Choroid plexus epithelial cell (primary cell): ENCODE data around the gene TRIM27.

Source experiments
- DNase-seq: peaks from one replicate; pipeline ENCODE4 v3.0.0-alpha.2; 2010; ENCODE audit warnings: low read depth
- H3K4me3 ChIP-seq: 2 replicates; pipeline ENCODE4 v1.5.1; 2011; ENCODE audit warnings: low read depth, mild to moderate bottlenecking, control low read depth, low read length, moderate library complexity
- TF ChIP-seq, protein P1 (sequence below): conservative IDR thresholded peaks from 2 replicates; pipeline ENCODE4 v1.5.1; 2011; ENCODE audit warnings: low read depth, mild to moderate bottlenecking, control low read depth, inconsistent platforms, low read length, moderate library complexity

The TRIM27 gene

DNA sequence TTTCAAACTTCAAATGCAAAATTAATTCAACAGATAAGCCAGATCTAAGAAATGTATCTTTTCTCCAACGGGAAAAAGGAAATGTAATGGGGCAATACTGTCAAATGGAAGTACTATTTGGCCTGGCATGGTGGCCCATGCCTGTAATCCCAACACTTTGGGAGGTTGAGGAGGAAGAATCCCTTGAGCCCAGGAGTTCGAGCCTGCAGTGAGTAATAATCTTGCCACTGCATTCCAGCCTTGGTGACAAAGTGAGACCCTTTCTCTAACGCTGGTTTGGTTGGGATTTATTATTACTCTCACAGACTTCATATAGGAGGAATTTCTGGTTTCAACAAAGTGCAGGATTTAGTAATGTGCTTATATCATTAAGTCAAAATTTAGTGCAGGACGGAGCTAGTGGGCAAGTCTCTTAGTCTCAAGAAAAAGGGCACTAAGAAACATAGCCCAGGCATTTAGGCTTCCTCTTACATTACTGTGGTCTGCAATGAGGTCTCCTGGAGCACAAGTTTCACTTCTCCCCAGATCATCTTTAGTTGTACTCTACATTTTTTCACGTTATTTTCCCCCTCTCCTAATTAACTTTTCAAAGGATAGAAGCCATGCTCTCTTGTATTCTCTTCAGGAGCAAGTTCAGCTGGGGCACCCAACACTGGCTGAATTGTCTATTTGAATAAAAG is 23.1 kb downstream of the TRIM27 start:
- TF ChIP-seq, protein P1, sequence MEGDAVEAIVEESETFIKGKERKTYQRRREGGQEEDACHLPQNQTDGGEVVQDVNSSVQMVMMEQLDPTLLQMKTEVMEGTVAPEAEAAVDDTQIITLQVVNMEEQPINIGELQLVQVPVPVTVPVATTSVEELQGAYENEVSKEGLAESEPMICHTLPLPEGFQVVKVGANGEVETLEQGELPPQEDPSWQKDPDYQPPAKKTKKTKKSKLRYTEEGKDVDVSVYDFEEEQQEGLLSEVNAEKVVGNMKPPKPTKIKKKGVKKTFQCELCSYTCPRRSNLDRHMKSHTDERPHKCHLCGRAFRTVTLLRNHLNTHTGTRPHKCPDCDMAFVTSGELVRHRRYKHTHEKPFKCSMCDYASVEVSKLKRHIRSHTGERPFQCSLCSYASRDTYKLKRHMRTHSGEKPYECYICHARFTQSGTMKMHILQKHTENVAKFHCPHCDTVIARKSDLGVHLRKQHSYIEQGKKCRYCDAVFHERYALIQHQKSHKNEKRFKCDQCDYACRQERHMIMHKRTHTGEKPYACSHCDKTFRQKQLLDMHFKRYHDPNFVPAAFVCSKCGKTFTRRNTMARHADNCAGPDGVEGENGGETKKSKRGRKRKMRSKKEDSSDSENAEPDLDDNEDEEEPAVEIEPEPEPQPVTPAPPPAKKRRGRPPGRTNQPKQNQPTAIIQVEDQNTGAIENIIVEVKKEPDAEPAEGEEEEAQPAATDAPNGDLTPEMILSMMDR: no peak
- DNase-seq: no peak
- no peak overlapping the region for H3K4me3 ChIP-seq

DNA sequence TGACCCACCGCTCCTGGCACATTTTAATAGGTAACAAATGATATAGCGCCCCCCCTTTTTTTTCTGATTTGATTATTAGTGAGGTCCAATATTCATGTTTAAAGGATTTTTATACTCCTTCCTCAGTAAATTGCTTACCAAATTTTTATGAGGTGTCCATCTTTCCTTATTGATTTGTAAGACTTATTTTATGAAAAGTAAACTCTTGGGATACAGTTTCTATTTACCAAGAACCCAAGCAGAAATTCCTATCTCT is 25.1 kb downstream of the TRIM27 start:
- DNase-seq: no peak
- TF ChIP-seq, protein P1: no peak
- no peak overlapping the region for H3K4me3 ChIP-seq

DNA sequence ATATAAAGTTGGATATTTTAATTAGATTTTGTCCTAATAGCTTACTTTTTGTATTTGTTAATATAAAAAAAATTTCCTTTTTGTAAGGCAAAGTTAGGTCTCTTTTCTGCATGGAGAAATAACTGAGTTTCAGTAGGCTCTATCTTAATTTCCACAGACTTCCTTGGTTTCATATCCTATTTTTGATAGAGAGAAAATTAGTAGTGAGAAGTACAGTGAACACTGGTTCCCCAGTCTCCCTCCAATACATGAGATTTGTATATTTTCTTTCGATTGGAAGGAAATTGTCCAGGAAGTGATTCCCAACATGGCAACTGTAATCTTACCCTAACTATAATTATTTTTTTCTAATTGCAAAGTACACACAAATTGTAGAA is 26.4 kb downstream of the TRIM27 start:
- H3K4me3 ChIP-seq: peak overlapping the region; percentile 63
- peak; percentile 16 for DNase-seq
- TF ChIP-seq, protein P1: no peak

DNA sequence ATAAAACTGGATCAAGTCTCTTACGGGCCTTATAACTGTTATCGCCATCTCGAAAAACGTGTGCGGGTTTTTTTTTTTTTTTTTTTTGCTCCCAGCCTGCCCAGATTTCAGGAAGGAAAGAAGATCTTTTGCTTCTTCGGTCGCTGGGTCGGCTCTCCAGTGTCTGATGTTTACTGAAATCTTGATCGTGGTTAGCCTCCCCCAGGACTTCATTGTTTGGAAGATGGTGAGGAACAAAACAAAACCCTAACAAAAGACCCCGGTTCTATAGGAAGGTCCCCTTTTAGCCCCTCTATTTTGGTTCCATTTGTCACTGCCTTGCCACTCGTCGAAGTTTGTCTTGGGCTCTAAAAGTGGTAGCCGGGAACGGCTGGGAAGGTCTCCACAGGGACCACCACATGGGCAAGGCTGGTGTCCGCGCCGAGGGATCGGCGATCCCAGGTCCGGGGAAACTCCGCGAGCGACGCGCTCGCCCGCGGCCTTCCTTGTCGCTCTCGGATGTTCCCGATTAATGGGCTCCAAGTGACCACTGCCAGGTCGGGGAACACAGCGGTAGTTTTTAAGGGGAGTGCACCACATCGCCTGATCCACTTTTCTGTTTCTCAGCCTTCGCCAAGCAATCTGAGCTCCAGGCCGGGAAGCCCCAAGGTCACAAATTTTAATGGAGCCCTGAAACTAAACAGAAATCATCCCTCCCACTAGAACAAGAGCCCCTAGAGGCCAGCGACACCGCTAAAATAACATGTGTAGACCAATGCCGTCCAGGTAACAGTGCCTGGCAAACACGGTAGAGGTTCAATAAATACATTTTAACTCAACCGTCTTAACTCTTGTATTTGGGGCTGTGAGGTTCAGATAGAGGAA is 27.0 kb downstream of the TRIM27 start:
- peak overlapping the region; percentile 63 for H3K4me3 ChIP-seq
- TF ChIP-seq, protein P1: peak; percentile 45
- peak; percentile 71 for DNase-seq

DNA sequence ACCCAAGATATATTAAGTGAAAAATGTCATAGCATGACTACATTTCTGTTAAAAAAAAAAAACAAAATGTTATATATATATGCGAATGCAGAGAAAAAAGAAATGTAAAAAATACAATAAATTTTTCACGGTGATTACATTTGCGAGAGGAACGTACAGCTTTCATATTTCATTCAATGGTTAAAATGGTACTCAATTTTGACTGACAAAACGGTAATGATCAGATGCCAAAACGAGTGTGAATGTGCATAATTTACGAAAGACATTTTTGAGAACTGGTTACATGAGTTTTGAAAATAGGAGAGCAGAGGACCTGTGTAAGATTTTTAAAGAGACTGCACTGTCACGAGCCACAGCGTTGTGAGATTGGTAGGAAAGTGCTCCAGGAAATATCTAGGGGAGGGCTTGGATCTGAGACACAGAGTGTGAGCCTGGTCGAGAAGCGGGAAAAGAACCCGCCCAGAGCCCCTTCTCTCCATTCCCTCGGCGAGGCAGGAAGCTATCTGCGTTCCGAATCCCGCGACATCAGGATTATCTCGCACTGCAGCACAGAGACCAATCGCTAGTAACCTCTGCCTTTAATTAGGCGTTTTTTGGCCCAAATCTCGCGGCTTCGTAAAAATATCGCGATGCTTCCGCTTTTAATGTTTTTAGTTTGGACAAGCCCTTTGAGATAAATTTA is 28.5 kb downstream of the TRIM27 start:
- DNase-seq: peak; percentile 98
- TF ChIP-seq, protein P1: no peak
- H3K4me3 ChIP-seq: peak overlapping the region; percentile 63

DNA sequence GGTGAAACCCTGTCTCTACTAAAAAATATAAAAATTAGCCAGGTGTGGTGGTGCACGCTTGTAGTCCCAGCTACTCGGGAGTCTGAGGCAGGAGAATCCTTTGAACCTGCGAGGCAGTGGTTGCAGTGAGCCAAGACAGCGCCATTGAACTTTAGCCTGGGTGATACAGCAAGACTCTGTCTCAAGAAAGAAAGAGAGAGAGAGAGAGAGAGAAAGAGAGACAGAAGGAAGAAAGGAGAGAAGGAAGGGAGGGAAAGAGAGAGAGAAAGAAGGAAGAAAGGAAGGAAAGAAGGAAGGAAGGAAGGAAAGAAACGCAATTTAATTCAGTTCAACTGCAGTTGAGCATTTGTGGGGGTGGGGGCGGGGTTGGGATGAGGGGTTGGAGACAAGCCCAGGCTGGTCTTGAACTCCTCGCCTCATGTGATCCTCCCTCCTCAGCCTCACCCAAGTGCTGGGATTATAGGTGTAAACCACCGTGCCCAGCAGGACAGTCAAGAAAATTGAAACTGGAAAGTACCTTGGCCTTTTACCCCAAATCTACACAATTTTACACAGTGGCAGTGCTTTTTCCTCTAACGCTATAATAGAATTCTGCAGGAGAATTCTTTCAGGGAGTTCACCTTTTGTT is 30.5 kb downstream of the TRIM27 start:
- TF ChIP-seq, protein P1: no peak
- no peak for DNase-seq

More for the DNA sequence above, 30.5 kb downstream of the TRIM27 start:
- no peak overlapping the region for H3K4me3 ChIP-seq
